ENCODE data around the gene FAM81A. TPM values are rescaled to one million over a fixed set of nuclear protein-coding genes. Genes with fewer than 3 reads are reported as not detected.
A peak's percentile ranks its signal among the peaks of the same experiment; 100 is the strongest.
"Not testable (repeated sequence)": the region's sequence is repeated elsewhere in the genome, so short reads cannot be mapped to it uniquely, and the experiment has no call there.

The FAM81A gene
- total RNA-seq, 2 donors from 2014 or later = 1.2 TPM; not detected in 1

DNA sequence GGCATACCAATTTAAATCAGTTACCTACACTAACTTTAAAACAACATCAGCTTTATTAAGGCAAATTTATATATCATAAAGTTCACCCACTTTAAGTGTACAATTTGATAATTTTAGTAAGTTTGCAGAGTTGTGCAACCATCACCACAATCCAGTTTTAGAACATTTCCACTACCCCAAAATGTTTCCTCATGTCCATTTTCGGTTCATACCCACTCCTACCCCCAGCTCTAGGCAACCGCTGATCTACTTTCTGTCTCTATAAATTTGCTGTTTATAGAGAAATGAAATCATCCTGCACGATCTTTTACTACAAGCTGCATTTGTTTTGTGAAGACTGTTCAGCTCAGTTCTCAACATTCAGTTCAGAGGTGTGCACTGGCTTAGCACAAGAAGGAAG, 31.5 kb upstream of the FAM81A start:
- no peak for DNase-seq (ENCODE audit: low spot score)
- H3K4me3 Mint-ChIP-seq = no peak overlapping the region
- no peak for ATAC-seq
- peaks cover 7 to 16% of the 10 kb centered on the region in 2 donors for H3K4me1 Mint-ChIP-seq (ENCODE audit: low read depth in 2 of 2)
- no peak overlapping the region for H3K27ac Mint-ChIP-seq
- H3K9me3 Mint-ChIP-seq = no peaks in the 10 kb centered on the region
- H3K36me3 Mint-ChIP-seq = no peaks in the 10 kb centered on the region
- peaks cover 11 to 23% of the 10 kb centered on the region in 2 donors for H3K27me3 Mint-ChIP-seq

DNA sequence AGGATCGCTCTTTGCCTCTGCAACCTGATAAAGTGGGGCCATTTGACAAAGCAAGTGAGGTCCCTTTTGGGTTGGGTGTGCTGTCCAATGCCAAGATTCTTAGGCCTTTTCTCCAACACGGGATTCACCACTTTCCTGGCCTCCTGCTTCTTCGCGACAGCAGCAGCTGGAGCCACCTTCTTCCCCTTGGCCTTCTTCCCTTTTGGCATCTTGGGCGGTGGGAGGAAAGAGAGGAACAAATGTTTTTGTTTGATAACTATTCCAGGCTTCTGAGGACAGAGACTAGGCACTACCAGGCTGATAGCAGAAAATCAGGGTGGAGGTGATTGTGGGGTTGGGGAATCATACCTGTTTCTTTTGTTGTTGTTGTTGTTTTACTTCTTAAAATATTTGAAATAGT, 30.0 kb upstream of the FAM81A start:
- H3K4me3 Mint-ChIP-seq = no peak overlapping the region
- peaks cover 19 to 28% of the 10 kb centered on the region in 2 donors for H3K4me1 Mint-ChIP-seq (ENCODE audit: low read depth in 2 of 2)
- H3K27me3 Mint-ChIP-seq = peaks cover 9 to 16% of the 10 kb centered on the region in 2 donors

DNA sequence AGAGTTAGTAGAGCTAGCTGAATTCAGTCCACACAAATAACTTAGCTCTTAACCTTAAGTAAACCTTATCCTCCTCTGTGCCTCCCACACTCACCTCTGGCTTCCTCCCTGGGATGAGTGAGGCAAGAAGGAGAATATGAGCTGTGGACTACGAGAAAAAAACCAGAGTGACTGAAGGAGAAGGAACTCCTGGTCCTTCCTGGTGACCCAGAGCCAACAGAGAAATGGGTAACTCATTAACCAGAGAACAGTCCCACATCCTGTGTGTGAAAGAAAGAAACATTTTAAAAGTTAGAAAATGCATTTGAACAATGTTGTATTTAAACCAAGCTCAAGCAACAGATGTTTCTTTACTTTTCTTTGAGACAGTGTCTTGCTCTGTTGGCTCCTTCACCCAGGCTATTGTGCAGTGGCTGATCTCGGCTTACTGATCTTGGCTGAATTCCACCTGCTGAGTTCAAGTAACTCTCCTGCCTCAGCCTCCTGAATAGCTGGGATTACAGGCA, 27.5 kb upstream of the FAM81A start:
- Mint-ChIP-seq H3K4me1 (ENCODE audit: low read depth in 2 of 2) (peaks cover 25 to 34% of the 10 kb centered on the region in 2 donors), H3K27me3 (peaks cover 9 to 18% of the 10 kb centered on the region in 2 donors), H3K9me3 (no peaks in the 10 kb centered on the region), H3K36me3 (no peaks in the 10 kb centered on the region), H3K27ac (no peak overlapping the region), H3K4me3 (no peak overlapping the region)
- ATAC-seq (no peak), DNase-seq (ENCODE audit: low spot score) (no peak)

More for the DNA sequence above, 30.0 kb upstream of the FAM81A start:
- no peak overlapping the region for H3K27ac Mint-ChIP-seq
- ATAC-seq = no peak
- no peaks in the 10 kb centered on the region for H3K9me3 Mint-ChIP-seq
- H3K36me3 Mint-ChIP-seq = no peaks in the 10 kb centered on the region
- DNase-seq (ENCODE audit: low spot score) = no peak

DNA sequence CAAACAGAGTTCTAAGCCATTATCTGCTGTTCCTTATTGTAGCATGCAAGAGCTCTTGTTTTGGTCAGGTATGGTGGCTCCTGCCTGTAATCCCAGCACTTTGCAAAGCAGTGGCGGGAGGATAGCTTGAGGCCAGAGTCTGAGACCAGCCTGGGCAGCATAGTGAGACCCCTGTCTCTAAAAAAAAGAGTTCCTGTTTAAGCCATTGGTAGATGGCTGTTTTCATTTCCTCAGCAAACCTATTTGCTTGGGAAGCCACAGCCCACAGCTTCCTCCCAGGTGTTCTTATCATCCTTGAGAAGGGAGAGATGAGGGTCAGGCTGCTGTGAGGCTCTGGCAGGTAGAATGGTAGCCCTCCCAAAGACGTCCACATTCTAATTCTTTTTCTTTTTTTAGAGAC, 24.4 kb upstream of the FAM81A start:
- H3K27ac Mint-ChIP-seq = no peak overlapping the region
- no peaks in the 10 kb centered on the region for H3K9me3 Mint-ChIP-seq
- no peaks in the 10 kb centered on the region for H3K36me3 Mint-ChIP-seq
- ATAC-seq (no peak), DNase-seq (ENCODE audit: low spot score) (no peak)
- peaks cover 31 to 35% of the 10 kb centered on the region in 2 donors for H3K4me1 Mint-ChIP-seq (ENCODE audit: low read depth in 2 of 2)
- peaks cover 0 to 20% of the 10 kb centered on the region in 2 donors for H3K27me3 Mint-ChIP-seq
- H3K4me3 Mint-ChIP-seq = no peak overlapping the region

DNA sequence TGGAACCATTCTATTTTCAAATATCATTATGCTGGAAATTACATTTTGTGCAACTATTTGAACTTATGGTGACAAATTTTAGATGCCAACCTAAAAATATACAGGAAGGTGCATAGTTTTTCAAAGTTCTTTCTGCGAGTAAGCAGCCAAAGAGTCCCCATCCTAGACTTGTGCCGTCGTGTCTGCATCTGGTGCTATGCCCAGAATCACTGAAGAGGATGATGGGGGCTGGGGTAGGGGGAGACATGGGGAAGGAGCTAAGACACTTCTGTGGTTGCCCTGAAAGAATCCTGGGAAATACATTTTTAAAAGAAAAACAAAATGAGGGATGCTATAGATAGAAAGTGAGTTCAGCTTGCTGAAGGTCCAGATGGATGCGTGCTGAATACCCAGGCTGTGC, 21.2 kb upstream of the FAM81A start:
- no peak overlapping the region for H3K27ac Mint-ChIP-seq
- no peak overlapping the region for H3K4me3 Mint-ChIP-seq
- DNase-seq (ENCODE audit: low spot score) (no peak), ATAC-seq (no peak)
- H3K27me3 Mint-ChIP-seq = peaks cover 0 to 28% of the 10 kb centered on the region in 2 donors
- no peaks in the 10 kb centered on the region for H3K9me3 Mint-ChIP-seq
- no peaks in the 10 kb centered on the region for H3K36me3 Mint-ChIP-seq
- H3K4me1 Mint-ChIP-seq (ENCODE audit: low read depth in 2 of 2) = peaks cover 29 to 44% of the 10 kb centered on the region in 2 donors

DNA sequence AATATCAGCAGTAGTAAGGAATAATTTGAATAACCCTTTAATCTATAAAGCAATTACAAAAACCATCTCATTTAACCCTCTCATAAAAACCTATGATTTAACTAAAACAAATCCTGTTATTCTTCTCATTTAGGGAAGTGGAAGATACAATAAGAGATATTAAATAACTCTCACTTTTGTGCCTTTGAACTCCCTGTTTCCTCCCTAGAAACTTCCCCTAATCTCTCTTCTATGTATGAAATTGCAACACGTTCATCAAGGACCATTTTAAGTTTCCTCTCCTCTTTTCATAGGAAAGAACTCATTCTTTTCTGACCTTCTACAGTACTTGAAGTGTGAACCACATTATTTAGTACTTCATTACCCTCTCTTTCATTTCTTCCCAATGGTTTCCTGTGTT, 18.8 kb upstream of the FAM81A start:
- Mint-ChIP-seq H3K9me3 (no peaks in the 10 kb centered on the region), H3K4me1 (ENCODE audit: low read depth in 2 of 2) (peaks cover 12 to 26% of the 10 kb centered on the region in 2 donors), H3K27me3 (peaks cover 8 to 29% of the 10 kb centered on the region in 2 donors), H3K27ac (no peak overlapping the region), H3K36me3 (peaks cover 1% of the 10 kb centered on the region), H3K4me3 (no peak overlapping the region)
- no peak for ATAC-seq
- DNase-seq (ENCODE audit: low spot score) = no peak

DNA sequence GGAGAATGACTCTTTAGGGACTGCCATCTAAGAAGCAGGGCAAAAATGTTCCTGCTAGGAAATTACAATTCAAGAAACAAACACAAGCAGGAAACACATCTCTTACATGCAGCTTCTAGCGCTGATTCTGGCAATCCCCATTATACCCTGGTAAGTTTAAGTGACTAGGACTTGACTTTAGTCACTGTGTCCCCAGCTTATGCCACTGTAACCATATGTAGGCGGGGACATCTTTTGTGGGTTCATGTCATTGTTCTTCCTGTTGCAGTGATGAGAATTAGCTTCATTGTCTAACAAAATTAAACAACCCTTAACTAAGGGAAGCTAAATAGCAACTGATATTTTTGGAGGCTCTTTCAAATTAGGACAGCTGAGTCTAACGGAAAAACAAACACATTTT, 17.9 kb upstream of the FAM81A start:
- H3K27me3 Mint-ChIP-seq = peaks cover 16 to 31% of the 10 kb centered on the region in 2 donors
- ATAC-seq (peak; percentile 62 to 69), DNase-seq (ENCODE audit: low spot score) (no peak)
- H3K36me3 Mint-ChIP-seq = peaks cover 5% of the 10 kb centered on the region
- no peaks in the 10 kb centered on the region for H3K9me3 Mint-ChIP-seq
- no peak overlapping the region for H3K27ac Mint-ChIP-seq
- no peak overlapping the region for H3K4me3 Mint-ChIP-seq
- H3K4me1 Mint-ChIP-seq (ENCODE audit: low read depth in 2 of 2) = peaks cover 12 to 26% of the 10 kb centered on the region in 2 donors

DNA sequence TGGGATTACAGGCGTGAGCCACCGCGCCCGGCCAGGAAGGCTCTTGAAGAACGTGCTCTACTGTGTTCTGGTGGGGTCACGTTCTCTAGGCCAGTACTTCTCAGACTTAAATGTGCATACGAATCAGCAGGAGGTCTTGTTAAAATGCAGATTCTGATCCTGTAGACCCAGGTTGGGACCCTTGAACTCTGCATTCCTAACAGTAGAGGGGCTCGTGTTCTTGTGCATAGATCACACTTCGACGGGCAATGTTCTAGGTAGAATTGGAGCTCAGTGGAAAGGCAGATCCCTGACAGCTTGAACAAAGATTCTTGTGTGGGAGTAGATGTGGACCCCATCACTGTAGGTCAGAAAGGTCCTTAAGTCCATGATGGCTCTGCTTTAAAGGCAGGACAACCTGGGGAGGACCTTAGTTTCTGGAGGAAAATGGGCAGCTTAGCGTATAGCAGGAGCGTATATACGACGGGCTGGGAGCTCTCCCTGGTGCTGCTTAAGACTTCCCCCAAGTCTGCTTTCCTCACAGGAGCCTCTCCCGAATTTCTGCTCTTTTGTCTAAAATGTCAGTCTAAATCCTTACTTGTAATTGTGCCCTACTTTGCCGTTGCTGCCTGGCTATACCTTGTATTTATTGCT, 16.9 kb upstream of the FAM81A start:
- H3K27ac Mint-ChIP-seq = no peak overlapping the region
- peaks cover 12 to 26% of the 10 kb centered on the region in 2 donors for H3K4me1 Mint-ChIP-seq (ENCODE audit: low read depth in 2 of 2)
- ATAC-seq (no peak), DNase-seq (ENCODE audit: low spot score) (no peak)
- H3K27me3 Mint-ChIP-seq = peaks cover 16 to 29% of the 10 kb centered on the region in 2 donors
- H3K36me3 Mint-ChIP-seq = peaks cover 5% of the 10 kb centered on the region
- H3K9me3 Mint-ChIP-seq = no peaks in the 10 kb centered on the region
- no peak overlapping the region for H3K4me3 Mint-ChIP-seq

DNA sequence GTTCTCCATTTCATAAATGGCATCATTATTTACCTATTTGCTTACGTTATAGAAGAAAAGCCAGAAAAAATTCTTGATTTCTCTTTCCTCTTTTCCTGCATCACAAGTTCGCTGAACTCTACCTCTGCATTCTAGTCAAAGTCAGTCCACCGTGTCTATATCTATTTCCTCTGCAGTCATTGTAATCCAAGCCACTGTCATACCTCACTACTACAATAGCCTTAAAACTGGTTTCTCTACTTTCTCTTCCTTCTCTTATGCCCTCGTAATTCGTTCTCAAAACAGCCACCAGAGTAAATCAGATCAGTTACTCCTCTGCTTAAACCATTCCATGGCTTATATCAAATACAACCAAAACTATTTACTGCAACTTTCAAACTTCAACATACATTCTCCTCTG, 13.4 kb upstream of the FAM81A start:
- peaks cover 30 to 31% of the 10 kb centered on the region in 2 donors for H3K27me3 Mint-ChIP-seq
- H3K4me3 Mint-ChIP-seq = no peak overlapping the region
- no peaks in the 10 kb centered on the region for H3K9me3 Mint-ChIP-seq
- DNase-seq (ENCODE audit: low spot score) = no peak
- no peak for ATAC-seq
- H3K36me3 Mint-ChIP-seq = peaks cover 10% of the 10 kb centered on the region
- H3K4me1 Mint-ChIP-seq (ENCODE audit: low read depth in 2 of 2) = peaks cover 6 to 15% of the 10 kb centered on the region in 2 donors
- H3K27ac Mint-ChIP-seq = no peak overlapping the region

DNA sequence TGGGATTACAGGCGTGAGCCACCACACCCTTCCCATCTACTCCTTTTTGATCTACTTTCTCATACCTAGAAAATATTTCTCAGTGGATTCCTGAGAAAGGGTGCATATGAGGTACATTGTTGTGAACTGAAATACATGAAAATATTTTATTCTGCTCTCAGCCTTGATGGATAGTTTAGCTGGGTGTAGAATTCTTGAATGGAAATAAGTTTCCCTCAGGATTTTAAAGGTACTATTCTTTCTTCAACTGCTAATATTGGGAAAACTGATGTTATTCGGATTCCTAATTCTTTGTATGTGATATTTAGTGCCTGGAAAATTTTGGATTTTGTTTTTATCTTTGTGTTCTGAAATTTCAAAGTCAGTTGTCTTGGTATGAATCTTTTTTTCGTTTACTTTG, 9.1 kb upstream of the FAM81A start:
- Mint-ChIP-seq H3K36me3 (peaks cover 10% of the 10 kb centered on the region), H3K27me3 (peaks cover 23 to 24% of the 10 kb centered on the region in 2 donors)
- H3K27ac Mint-ChIP-seq; ATAC-seq; DNase-seq (ENCODE audit: low spot score); H3K4me3 Mint-ChIP-seq; H3K4me1 Mint-ChIP-seq (ENCODE audit: low read depth in 2 of 2); H3K9me3 Mint-ChIP-seq: not testable (repeated sequence)

DNA sequence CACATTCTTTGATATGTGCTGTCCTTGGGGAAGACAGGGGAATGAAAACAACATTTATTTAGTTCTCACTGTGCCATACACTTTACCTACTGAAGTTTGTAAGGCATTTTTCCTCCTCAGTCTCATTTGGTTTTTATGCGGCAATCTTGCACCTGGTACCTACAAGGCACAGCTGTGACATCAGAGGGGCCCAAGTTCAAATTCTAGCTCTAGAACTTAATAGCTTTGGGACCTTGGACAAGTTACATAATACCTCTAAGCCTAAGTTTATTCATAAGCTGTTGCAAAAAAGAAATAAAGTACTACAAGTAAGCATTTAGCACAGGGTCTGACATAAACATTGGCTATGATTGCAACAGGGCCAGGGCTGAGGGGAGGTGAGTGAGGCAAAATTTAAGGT, 5.6 kb upstream of the FAM81A start:
- Mint-ChIP-seq H3K27ac (no peak overlapping the region), H3K9me3 (no peaks in the 10 kb centered on the region), H3K4me1 (ENCODE audit: low read depth in 2 of 2) (peaks cover 7 to 10% of the 10 kb centered on the region in 2 donors), H3K36me3 (peaks cover 6% of the 10 kb centered on the region), H3K27me3 (peaks cover 25 to 31% of the 10 kb centered on the region in 2 donors), H3K4me3 (no peak overlapping the region)
- no peak for DNase-seq (ENCODE audit: low spot score)
- no peak for ATAC-seq

DNA sequence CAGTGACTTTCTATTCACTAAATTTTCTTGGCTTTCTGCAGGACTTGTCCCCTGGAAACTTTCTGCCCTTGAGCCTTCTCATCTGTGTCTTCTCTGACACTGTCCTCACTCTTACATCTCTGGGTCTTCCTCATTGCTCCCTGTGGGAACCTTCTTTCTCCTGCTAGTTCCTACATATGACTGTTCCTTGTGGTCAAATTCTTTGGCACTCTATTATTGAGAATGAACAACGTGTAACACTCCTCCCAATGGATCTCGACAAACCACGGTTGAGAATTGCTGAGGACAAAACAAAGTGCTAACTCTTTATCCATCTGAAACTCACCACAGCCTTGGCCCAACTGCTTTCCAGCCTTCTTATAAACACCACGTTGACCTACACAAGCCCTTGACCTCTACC, 3.5 kb upstream of the FAM81A start:
- no peak overlapping the region for H3K27ac Mint-ChIP-seq
- no peak for ATAC-seq
- H3K27me3 Mint-ChIP-seq = peaks cover 24% of the 10 kb centered on the region in 2 donors
- H3K36me3 Mint-ChIP-seq = no peaks in the 10 kb centered on the region
- no peak overlapping the region for H3K4me3 Mint-ChIP-seq
- DNase-seq (ENCODE audit: low spot score) = no peak
- H3K9me3 Mint-ChIP-seq = no peaks in the 10 kb centered on the region
- H3K4me1 Mint-ChIP-seq (ENCODE audit: low read depth in 2 of 2) = peaks cover 11 to 13% of the 10 kb centered on the region in 2 donors

DNA sequence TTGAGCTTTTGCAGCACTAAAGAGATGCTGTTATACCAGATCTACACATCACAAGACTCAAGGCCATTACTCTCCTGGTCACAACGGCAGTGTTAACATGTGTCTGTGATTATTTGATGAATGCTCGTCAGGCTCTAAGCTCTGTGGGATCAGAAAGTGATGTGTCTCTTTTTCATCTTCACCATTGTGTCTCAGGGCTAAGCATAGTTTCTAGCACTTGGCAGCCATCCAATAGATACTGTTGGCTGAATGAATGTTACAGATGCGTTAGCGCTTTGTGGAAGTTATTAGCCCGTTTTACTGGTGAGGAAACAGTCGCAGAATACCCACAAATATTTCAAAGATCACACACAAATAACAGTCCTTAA, 1.2 kb upstream of the FAM81A start:
- no peaks in the 10 kb centered on the region for H3K36me3 Mint-ChIP-seq
- DNase-seq (ENCODE audit: low spot score) (no peak), ATAC-seq (no peak)
- H3K4me1 Mint-ChIP-seq (ENCODE audit: low read depth in 2 of 2) = peaks cover 11 to 13% of the 10 kb centered on the region in 2 donors
- H3K9me3 Mint-ChIP-seq = no peaks in the 10 kb centered on the region
- H3K27me3 Mint-ChIP-seq = peaks cover 36 to 47% of the 10 kb centered on the region in 2 donors
- H3K27ac Mint-ChIP-seq = no peak overlapping the region
- peak overlapping the region; percentile 81 for H3K4me3 Mint-ChIP-seq

DNA sequence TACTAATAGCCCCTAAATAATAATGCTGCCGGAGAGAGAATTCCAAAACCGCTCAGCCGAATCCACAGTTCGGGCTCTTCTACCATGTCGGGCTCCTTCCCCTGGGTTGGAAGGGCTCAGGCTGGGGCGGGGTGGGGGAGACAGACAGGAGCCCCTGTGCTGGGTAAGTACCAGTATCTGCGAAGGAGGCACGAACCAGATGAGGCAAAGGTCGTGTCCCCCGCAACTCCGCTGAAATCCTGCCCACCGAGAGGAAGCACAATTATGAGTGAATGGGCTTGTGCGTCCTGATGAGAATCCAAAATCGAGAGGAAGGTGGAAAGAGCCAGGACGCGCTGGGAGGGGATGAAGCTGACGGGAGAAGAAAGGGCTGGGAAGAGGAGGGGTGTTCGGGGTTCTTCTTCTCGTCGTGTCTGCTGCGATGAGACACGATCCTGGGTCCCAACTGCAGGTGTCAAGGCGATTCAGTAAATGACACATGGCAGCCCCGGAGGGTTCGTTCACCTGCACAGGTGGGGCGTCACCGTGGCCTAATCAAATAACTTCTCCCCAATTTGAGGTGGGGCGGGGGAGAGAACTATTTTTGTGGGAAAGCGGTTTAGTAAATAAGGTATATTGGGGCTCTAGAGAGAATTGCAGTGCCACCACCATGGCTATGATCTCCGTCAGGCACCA, 707 bp upstream of the FAM81A start:
- Mint-ChIP-seq H3K4me1 (ENCODE audit: low read depth in 2 of 2) (peaks cover 11 to 13% of the 10 kb centered on the region in 2 donors), H3K27me3 (peaks cover 37 to 48% of the 10 kb centered on the region in 2 donors), H3K36me3 (no peaks in the 10 kb centered on the region), H3K27ac (no peak overlapping the region), H3K9me3 (no peaks in the 10 kb centered on the region), H3K4me3 (peak overlapping the region; percentile 81)
- ATAC-seq (no peak), DNase-seq (ENCODE audit: low spot score) (no peak)
